Measurements from ENCODE around the gene ACSL5. TPM values are rescaled to one million over a fixed set of nuclear protein-coding genes. Genes with fewer than 3 reads are reported as not detected.

Gene ACSL5
- total RNA-seq, result 48.7 and 59.6 TPM in 2 replicates

DNA sequence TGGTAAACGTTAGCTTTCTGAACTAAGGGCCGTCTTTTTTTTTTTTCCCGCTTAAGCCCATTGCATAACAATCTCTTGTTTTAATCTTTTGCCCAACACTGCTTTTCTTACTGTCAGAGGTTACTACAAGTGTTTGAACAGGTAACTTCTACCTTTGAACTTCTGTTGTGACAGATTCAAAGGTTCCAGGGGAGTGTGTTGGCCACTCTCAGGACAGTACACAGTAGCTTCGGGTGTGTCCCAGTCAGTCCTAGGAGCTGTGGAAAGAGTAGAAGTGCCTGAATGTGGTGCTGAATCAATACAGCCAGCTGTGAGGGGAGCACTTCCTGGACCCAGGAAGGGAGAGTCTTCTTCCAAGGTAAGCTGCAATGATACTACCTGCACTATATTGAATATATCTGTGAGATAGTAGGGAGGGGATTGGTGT, at the start of gene ACSL5:
TSS of gene ACSL5 (plus strand) at position 205 of the 427 bp plus-strand sequence. CDS start 20,831 bp downstream, outside the sequence.

DNA sequence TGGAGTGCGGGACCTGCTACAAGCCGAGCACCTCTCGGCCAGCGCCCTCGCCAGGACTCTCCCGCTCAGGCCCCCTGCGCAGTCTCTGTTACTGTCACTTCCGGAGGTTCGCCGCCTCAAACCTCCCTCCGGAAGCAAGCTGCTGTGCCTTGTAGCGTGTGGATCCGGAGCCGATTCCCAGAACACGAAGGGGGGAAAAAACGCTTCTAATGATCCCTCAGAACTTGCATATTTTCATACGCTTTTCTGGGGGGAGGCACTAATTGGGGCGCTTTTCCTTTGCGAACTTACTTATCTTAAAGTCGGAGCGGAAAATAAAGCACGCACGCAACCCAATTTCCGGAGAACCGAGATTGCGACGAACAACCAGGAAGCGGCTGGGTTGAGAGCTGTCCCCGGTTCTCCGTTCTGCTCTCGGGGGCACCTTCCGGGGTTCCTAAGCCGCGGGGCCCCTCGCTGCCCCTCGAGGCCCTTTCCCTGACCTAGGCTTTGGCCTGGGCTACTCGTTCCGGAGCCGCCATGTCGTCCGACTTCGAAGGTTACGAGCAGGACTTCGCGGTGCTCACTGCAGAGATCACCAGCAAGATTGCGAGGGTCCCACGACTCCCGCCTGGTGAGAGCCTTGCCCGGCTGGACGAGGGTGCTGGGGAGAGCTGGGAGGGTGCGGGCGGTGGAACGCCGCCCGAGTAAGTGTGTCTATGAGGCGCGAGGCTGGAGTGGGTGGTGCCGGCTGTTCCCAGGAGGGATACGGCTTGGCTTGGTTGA, 73.1 kb downstream of the ACSL5 start, which contains the start of the genes VTI1A and ZDHHC6:
TSS of gene VTI1A (plus strand) at position 361 of the 765 bp plus-strand sequence. CDS start at position 520, 159 bp downstream.
TSS of gene ZDHHC6 (minus strand) at position 60 of the 765 bp plus-strand sequence. CDS start 1,478 bp downstream, outside the sequence.

Other genes with a start within 250 kb of the ACSL5 start
- 3.4 and 7.8 TPM in 2 replicates for gene GPAM, start 190.4 kb upstream of the ACSL5 start, total RNA-seq
- gene TECTB, start 90.7 kb upstream of the ACSL5 start, total RNA-seq, result not detected in 2 replicates
- 20.0 and 28.8 TPM in 2 replicates for gene ZDHHC6, start 72.8 kb downstream of the ACSL5 start, total RNA-seq
- gene VTI1A, start 73.1 kb downstream of the ACSL5 start, total RNA-seq, result 19.1 and 21.3 TPM in 2 replicates

Measured in dermis lymphatic vessel endothelial cell (primary cell).